GM12875 (cell line): ENCODE results near the gene TPM1.

Experiments used
- H3K4me3 ChIP-seq: one replicate; pipeline ENCODE4 v1.5.1; 2011; ENCODE audit warnings: low read depth, low read length, control low read depth
- CTCF ChIP-seq: IDR thresholded peaks from 2 replicates; pipeline ENCODE4 v1.5.1; 2011; ENCODE audit warnings: low read depth, mild to moderate bottlenecking, control low read depth, inconsistent platforms, low read length, moderate library complexity, borderline replicate concordance; ENCODE audit not compliant: insufficient read depth

The TPM1 gene

GRCh38 chr15:63010386-63010785 is 32.2 kb upstream of the TPM1 start:
- no peak overlapping the region for H3K4me3 ChIP-seq
- no peak for TF ChIP-seq CTCF

GRCh38 chr15:63010920-63011693 is 31.4 kb upstream of the TPM1 start:
- H3K4me3 ChIP-seq = no peak overlapping the region
- no peak for TF ChIP-seq CTCF

GRCh38 chr15:63012444-63012843 is 30.1 kb upstream of the TPM1 start:
- no peak overlapping the region for H3K4me3 ChIP-seq
- no peak for TF ChIP-seq CTCF

- no peak for TF ChIP-seq CTCF
- no peak overlapping the region for H3K4me3 ChIP-seq
These were observed 29.3 kb upstream of the TPM1 start for GRCh38 chr15:63013052-63013808.

GRCh38 chr15:63014578-63014977 is 28.0 kb upstream of the TPM1 start:
- no peak overlapping the region for H3K4me3 ChIP-seq
- TF ChIP-seq CTCF = no peak

- H3K4me3 ChIP-seq = no peak overlapping the region
- no peak for TF ChIP-seq CTCF
These were observed 26.9 kb upstream of the TPM1 start for GRCh38 chr15:63015618-63016017.

GRCh38 chr15:63016234-63016633 is 26.3 kb upstream of the TPM1 start:
- no peak overlapping the region for H3K4me3 ChIP-seq
- no peak for TF ChIP-seq CTCF
